GM21723 (cell line): Measurements from ENCODE around the gene CLBA1.

Experiments
- ATAC-seq: cut with Tn5 transposase; IDR thresholded peaks from one replicate; pipeline ENCODE4 v1.9.1; 2021; ENCODE audit warnings: mild to moderate bottlenecking, moderate library complexity; ENCODE audit not compliant: unreplicated experiment

Gene CLBA1

DNA sequence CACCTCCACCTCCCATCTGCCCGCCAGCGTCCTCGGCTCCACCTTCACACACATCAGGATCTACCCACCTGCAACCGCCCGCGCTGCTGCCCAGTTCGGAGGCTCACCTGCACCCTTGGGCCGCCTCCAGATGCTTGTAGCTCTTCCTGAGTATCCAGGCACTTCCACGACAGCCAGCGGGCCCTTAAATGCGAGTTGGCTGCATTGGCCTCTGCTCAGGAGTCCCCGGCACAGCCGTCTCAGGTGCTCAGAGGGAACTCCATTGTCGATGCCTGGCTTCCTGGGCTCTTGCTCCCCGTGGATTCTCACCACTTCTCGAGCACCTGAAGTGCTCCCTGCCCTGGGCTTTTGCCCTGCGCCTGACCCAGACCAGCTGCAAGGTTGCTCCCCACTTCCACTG is 57.2 kb downstream of the CLBA1 start:
- no peak for ATAC-seq

GRCh38 chr14:105043641-105044040 is 58.1 kb downstream of the CLBA1 start:
- no peak for ATAC-seq
